SK-N-SH (cell line): ENCODE data around the gene CHST11. TPM values are rescaled to one million over a fixed set of nuclear protein-coding genes. Genes with fewer than 3 reads are reported as not detected.

Experiments
- CTCF ChIA-PET: fragments of 300-600, 350-600 bp; formaldehyde crosslinking; extraction: SDS; loops from one replicate; lab custom pipeline; 2021; lab: Yijun Ruan, JAX
- POLR2A ChIA-PET: fragments of 350-600 bp; sonication (Branson Sonifier 250); formaldehyde crosslinking; extraction: SDS; loops from one replicate; lab custom pipeline; 2020; ENCODE audit warnings: antibody characterized with exemption, inconsistent platforms; lab: Yijun Ruan, JAX
- DNase-seq: peaks from one replicate; pipeline ENCODE4 v3.0.0; 2012
- H2AFZ ChIP-seq: fragments of 200-600 bp; sonication (generic); 2 replicates; pipeline ENCODE4 v1.8.1; 2016; ENCODE audit warnings: antibody characterized with exemption, mild to moderate bottlenecking, low read depth
- H3F3A ChIP-seq: fragments of 200-600 bp; sonication (generic); replicated peaks from 2 replicates; pipeline ENCODE3; 2016; ENCODE audit warnings: antibody characterized with exemption, mild to moderate bottlenecking; ENCODE audit not compliant: insufficient read depth
- H3K27ac ChIP-seq, 2 experiments: fragments of 200-500 bp in 1 of 2; fragments of 200-600 bp in 1 of 2; sonication (Bioruptor generic) in 1 of 2; sonication (generic), shearing (Covaris generic) in 1 of 2; 2 replicates each; pipeline versions ENCODE4 v1.5.1 to v1.6.1; 2014 to 2016; ENCODE audit warnings: low read depth in 2 of 2, inconsistent platforms in 1 of 2, low read length in 1 of 2, mild to moderate bottlenecking in 1 of 2, mixed read lengths in 1 of 2
- H3K27me3 ChIP-seq: fragments of 200-600 bp; sonication (generic), shearing (Covaris generic); 2 replicates; pipeline ENCODE4 v1.6.1; 2016; ENCODE audit warnings: mixed run types; ENCODE audit not compliant: insufficient read depth
- H3K36me3 ChIP-seq, 2 experiments: fragments of 200-500 bp in 1 of 2; fragments of 200-600 bp in 1 of 2; sonication (Bioruptor generic) in 1 of 2; sonication (generic) in 1 of 2; replicated peaks in 1 of 2; 2 replicates each; pipeline versions ENCODE3 to v1.5.1; 2014 to 2016; ENCODE audit warnings: low read length in 1 of 2, mild to moderate bottlenecking in 1 of 2; ENCODE audit not compliant: insufficient read depth in 2 of 2, control insufficient read depth in 1 of 2
- H3K4me1 ChIP-seq, 2 experiments: fragments of 200-500 bp in 1 of 2; fragments of 200-600 bp in 1 of 2; sonication (Bioruptor generic) in 1 of 2; sonication (generic), shearing (Covaris generic) in 1 of 2; 2 replicates each; pipeline versions ENCODE4 v1.5.1 to v1.6.1; 2014 to 2016; ENCODE audit warnings: low read depth in 1 of 2, low read length in 1 of 2, mixed run types in 1 of 2; ENCODE audit not compliant: insufficient read depth in 2 of 2, control insufficient read depth in 1 of 2
- H3K4me2 ChIP-seq: fragments of 200-600 bp; sonication (generic), shearing (Covaris generic); 2 replicates; pipeline ENCODE4 v1.6.1; 2017; ENCODE audit warnings: mixed run types
- H3K4me3 ChIP-seq, 2 experiments: fragments of 200-500 bp in 1 of 2; fragments of 200-600 bp in 1 of 2; sonication (Bioruptor generic) in 1 of 2; sonication (generic), shearing (Covaris generic) in 1 of 2; 2 replicates each; pipeline versions ENCODE4 v1.5.1 to v1.8.1; 2014 to 2016; ENCODE audit warnings: low read depth in 2 of 2, inconsistent platforms in 1 of 2, low read length in 1 of 2, mild to moderate bottlenecking in 1 of 2, mixed read lengths in 1 of 2, moderate library complexity in 1 of 2
- H3K79me2 ChIP-seq: fragments of 200-600 bp; sonication (generic); 2 replicates; pipeline ENCODE4 v1.8.1; 2017; ENCODE audit warnings: mild to moderate bottlenecking; ENCODE audit not compliant: insufficient read depth
- H3K9ac ChIP-seq: fragments of 200-600 bp; sonication (generic); 2 replicates; pipeline ENCODE4 v1.6.1; 2017; ENCODE audit warnings: mixed run types
- H3K9me2 ChIP-seq: fragments of 200-600 bp; sonication (generic); 2 replicates; pipeline ENCODE4 v1.6.1; 2017; ENCODE audit warnings: mixed run types
- H3K9me3 ChIP-seq: fragments of 200-600 bp; sonication (generic); 2 replicates; pipeline ENCODE4 v1.6.1; 2017; ENCODE audit warnings: mixed run types, mild to moderate bottlenecking, moderate library complexity
- H4K20me1 ChIP-seq: fragments of 200-600 bp; sonication (generic); 2 replicates; pipeline ENCODE4 v1.6.1; 2017; ENCODE audit warnings: mild to moderate bottlenecking, mixed run types; ENCODE audit not compliant: insufficient read depth
- CHD2 ChIP-seq: fragments of 150-350 bp; IDR thresholded peaks from 2 replicates; pipeline ENCODE4 v1.6.1; 2018; ENCODE audit warnings: low read length; ENCODE audit not compliant: partially characterized antibody
- ELF1 ChIP-seq: IDR thresholded peaks from 2 replicates; pipeline ENCODE4 v1.4.0; 2012
- EZH2phosphoT487 ChIP-seq: fragments of 200-600 bp; sonication (generic); IDR thresholded peaks from 2 replicates; pipeline ENCODE4 v1.6.1; 2017; ENCODE audit warnings: low read depth, mixed run types, mild to moderate bottlenecking, antibody characterized with exemption, moderate library complexity, borderline replicate concordance
- FOSL2 ChIP-seq: IDR thresholded peaks from 2 replicates; pipeline ENCODE4 v1.4.0; 2012; ENCODE audit warnings: low read depth, mild to moderate bottlenecking, moderate library complexity, borderline replicate concordance
- FOXJ3 ChIP-seq: sonication (generic); formaldehyde crosslinking; IDR thresholded peaks from 2 replicates; pipeline ENCODE4 v1.5.1; 2020; ENCODE audit warnings: mild to moderate bottlenecking, missing genetic modification reagents
- FOXM1 ChIP-seq: IDR thresholded peaks from 2 replicates; pipeline ENCODE4 v1.4.0; 2012; ENCODE audit warnings: low read depth, mild to moderate bottlenecking
- GABPA ChIP-seq: IDR thresholded peaks from 2 replicates; pipeline ENCODE4 v1.4.0; 2012; ENCODE audit warnings: low read depth, mild to moderate bottlenecking
- IRF3 ChIP-seq: fragments of 150-350 bp; IDR thresholded peaks from 2 replicates; pipeline ENCODE4 v1.6.1; 2016; ENCODE audit warnings: mild to moderate bottlenecking, low read depth, low read length
- JUND ChIP-seq: IDR thresholded peaks from 2 replicates; pipeline ENCODE4 v1.4.0; 2012
- POLR2AphosphoS5 ChIP-seq: IDR thresholded peaks from 2 replicates; pipeline ENCODE4 v1.6.1; 2012; ENCODE audit warnings: low read depth, low read length
- RAD21 ChIP-seq: IDR thresholded peaks from 2 replicates; pipeline ENCODE4 v1.6.1; 2012; ENCODE audit warnings: mild to moderate bottlenecking, low read length
- RCOR1 ChIP-seq: fragments of 150-350 bp; IDR thresholded peaks from 2 replicates; pipeline ENCODE4 v1.6.1; 2017; ENCODE audit warnings: antibody characterized with exemption, low read length
- RXRA ChIP-seq: IDR thresholded peaks from 2 replicates; pipeline ENCODE4 v1.4.0; 2012; ENCODE audit warnings: low read depth, mild to moderate bottlenecking, borderline replicate concordance
- SIN3A ChIP-seq: IDR thresholded peaks from 2 replicates; pipeline ENCODE4 v1.6.1; 2012; ENCODE audit warnings: low read depth, mild to moderate bottlenecking, low read length, moderate library complexity, borderline replicate concordance
- TAF1 ChIP-seq: IDR thresholded peaks from 2 replicates; pipeline ENCODE4 v1.6.1; 2012; ENCODE audit warnings: low read depth, mild to moderate bottlenecking, low read length, moderate library complexity, borderline replicate concordance
- TEAD4 ChIP-seq: IDR thresholded peaks from 2 replicates; pipeline ENCODE4 v1.4.0; 2012; ENCODE audit warnings: mild to moderate bottlenecking, borderline replicate concordance; ENCODE audit not compliant: insufficient read depth
- WGBS: methylation state at CpG from one replicate; pipeline ENCODE4 v1.1.6; 2017; ENCODE audit warnings: low lambda C conversion rate; 5-methylcytosine and 5-hydroxymethylcytosine counted together
- polyA plus RNA-seq, 3 experiments: library from polyadenylated mRNA; depleted of rRNA; stranded (reverse); fragments of >200 nt; gene quantifications; 2 replicates each; pipeline ENCODE4 v1.2.3, GENCODE V29; 2012
- TF ChIP-seq, protein P1 (sequence below): IDR thresholded peaks from 2 replicates; pipeline ENCODE4 v1.6.1; 2012; ENCODE audit warnings: mild to moderate bottlenecking, low read depth, low read length, moderate library complexity
- TF ChIP-seq, protein P2 (sequence below): IDR thresholded peaks from 2 replicates; pipeline ENCODE4 v1.4.0; 2012; ENCODE audit warnings: low read depth, borderline replicate concordance
- TF ChIP-seq, protein P3 (sequence below): fragments of 150-350 bp; IDR thresholded peaks from 2 replicates; pipeline ENCODE4 v1.6.1; 2017; ENCODE audit warnings: antibody characterized with exemption, low read length, low read depth, borderline replicate concordance

Gene CHST11
- polyA plus RNA-seq, 1 of the 3 experiments (the other 2 are of a cell fraction), result 18.6 TPM

GRCh38 chr12:104721936-104722335, 265.2 kb downstream of the CHST11 start:
- Histone ChIP-seq H3K4me3 (no peak overlapping the region), H3K36me3 (no peaks in the 10 kb centered on the region), H3K9me2 (no peaks in the 10 kb centered on the region), H3K4me1 (peaks cover 0 to 77% of the 10 kb centered on the region in 2 experiments; a peak in 2 of 4 replicates), H3F3A (no peaks in the 10 kb centered on the region), H4K20me1 (no peaks in the 10 kb centered on the region), H3K4me2 (no peak overlapping the region), H3K27ac (peak overlapping the region in 1 of 2 experiments; percentile 91; a peak in 2 of 4 replicates), H3K27me3 (no peaks in the 10 kb centered on the region), H3K79me2 (no peaks in the 10 kb centered on the region), H2AFZ (no peak overlapping the region), H3K9me3 (no peaks in the 10 kb centered on the region), H3K9ac (no peak overlapping the region)
- WGBS, result 97% methylated on average over 5 of the region's 6 CpGs
- ChIA-PET CTCF (no interaction called here), POLR2A (no interaction called here)
- DNase-seq, result no peak
- TF ChIP-seq RAD21, result no peak

GRCh38 chr12:104722601-104723534, 266.1 kb downstream of the CHST11 start:
- H4K20me1 ChIP-seq, result no peaks in the 10 kb centered on the region
- H3K9me2 ChIP-seq, result no peaks in the 10 kb centered on the region
- H3K36me3 ChIP-seq, result no peaks in the 10 kb centered on the region
- H3K27me3 ChIP-seq, result no peaks in the 10 kb centered on the region
- H3K4me3 ChIP-seq, result no peak overlapping the region
- POLR2A ChIA-PET, result no interaction called here
- H3F3A ChIP-seq, result no peaks in the 10 kb centered on the region
- H3K27ac ChIP-seq, result peak overlapping the region in 1 of 2 experiments; percentile 91; a peak in 2 of 4 replicates
- H3K79me2 ChIP-seq, result no peaks in the 10 kb centered on the region
- H3K4me2 ChIP-seq, result no peak overlapping the region
- WGBS, result 59% methylated on average over 19 of the region's 21 CpGs
- DNase-seq, result peak; percentile 73
- no peak overlapping the region for H3K9ac ChIP-seq
- H2AFZ ChIP-seq, result no peak overlapping the region
- H3K9me3 ChIP-seq, result no peaks in the 10 kb centered on the region
- CTCF ChIA-PET, result interaction anchor here (1.0 kb wide), 1 partner anchor 11 kb away, joined by 3 read pairs; no protein-coding TSS in a partner anchor
- peaks cover 0 to 80% of the 10 kb centered on the region in 2 experiments; a peak in 2 of 4 replicates for H3K4me1 ChIP-seq
- TF ChIP-seq SIN3A (no peak), RXRA (no peak), TEAD4 (no peak), CHD2 (no peak), TAF1 (no peak), FOSL2 (no peak), FOXM1 (no peak), IRF3 (no peak), RAD21 (peak; percentile 30; the same call in 1 of the 2 replicates), JUND (no peak), FOXJ3 (CRISPR knock-in tag) (peak; percentile 78; the same call in 1 of the 2 replicates), POLR2AphosphoS5 (0 out of 2 replicates have a peak, but pooled peaks have one; percentile 10), GABPA (no peak), EZH2phosphoT487 (no peak), RCOR1 (peak; percentile 52), ELF1 (no peak)
- TF ChIP-seq, protein P1, sequence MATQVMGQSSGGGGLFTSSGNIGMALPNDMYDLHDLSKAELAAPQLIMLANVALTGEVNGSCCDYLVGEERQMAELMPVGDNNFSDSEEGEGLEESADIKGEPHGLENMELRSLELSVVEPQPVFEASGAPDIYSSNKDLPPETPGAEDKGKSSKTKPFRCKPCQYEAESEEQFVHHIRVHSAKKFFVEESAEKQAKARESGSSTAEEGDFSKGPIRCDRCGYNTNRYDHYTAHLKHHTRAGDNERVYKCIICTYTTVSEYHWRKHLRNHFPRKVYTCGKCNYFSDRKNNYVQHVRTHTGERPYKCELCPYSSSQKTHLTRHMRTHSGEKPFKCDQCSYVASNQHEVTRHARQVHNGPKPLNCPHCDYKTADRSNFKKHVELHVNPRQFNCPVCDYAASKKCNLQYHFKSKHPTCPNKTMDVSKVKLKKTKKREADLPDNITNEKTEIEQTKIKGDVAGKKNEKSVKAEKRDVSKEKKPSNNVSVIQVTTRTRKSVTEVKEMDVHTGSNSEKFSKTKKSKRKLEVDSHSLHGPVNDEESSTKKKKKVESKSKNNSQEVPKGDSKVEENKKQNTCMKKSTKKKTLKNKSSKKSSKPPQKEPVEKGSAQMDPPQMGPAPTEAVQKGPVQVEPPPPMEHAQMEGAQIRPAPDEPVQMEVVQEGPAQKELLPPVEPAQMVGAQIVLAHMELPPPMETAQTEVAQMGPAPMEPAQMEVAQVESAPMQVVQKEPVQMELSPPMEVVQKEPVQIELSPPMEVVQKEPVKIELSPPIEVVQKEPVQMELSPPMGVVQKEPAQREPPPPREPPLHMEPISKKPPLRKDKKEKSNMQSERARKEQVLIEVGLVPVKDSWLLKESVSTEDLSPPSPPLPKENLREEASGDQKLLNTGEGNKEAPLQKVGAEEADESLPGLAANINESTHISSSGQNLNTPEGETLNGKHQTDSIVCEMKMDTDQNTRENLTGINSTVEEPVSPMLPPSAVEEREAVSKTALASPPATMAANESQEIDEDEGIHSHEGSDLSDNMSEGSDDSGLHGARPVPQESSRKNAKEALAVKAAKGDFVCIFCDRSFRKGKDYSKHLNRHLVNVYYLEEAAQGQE, result no peak
- TF ChIP-seq, protein P2, sequence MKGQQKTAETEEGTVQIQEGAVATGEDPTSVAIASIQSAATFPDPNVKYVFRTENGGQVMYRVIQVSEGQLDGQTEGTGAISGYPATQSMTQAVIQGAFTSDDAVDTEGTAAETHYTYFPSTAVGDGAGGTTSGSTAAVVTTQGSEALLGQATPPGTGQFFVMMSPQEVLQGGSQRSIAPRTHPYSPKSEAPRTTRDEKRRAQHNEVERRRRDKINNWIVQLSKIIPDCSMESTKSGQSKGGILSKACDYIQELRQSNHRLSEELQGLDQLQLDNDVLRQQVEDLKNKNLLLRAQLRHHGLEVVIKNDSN, result no peak; the same call in 1 of the 2 replicates
- TF ChIP-seq, protein P3, sequence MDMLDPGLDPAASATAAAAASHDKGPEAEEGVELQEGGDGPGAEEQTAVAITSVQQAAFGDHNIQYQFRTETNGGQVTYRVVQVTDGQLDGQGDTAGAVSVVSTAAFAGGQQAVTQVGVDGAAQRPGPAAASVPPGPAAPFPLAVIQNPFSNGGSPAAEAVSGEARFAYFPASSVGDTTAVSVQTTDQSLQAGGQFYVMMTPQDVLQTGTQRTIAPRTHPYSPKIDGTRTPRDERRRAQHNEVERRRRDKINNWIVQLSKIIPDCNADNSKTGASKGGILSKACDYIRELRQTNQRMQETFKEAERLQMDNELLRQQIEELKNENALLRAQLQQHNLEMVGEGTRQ, result no peak
